Measurements from ENCODE around the gene PKDREJ.
"Not testable (repeated sequence)": the region's sequence is repeated elsewhere in the genome, so short reads cannot be mapped to it uniquely, and the experiment has no call there.

The PKDREJ gene

GRCh38 chr22:46263216-46263590 is at the start of gene PKDREJ:
TSS of gene PKDREJ (minus strand) at chr22:46263343. CDS start at chr22:46263322, 21 bp downstream.
- peaks cover 4% of the 10 kb centered on the region for H3K4me1 Mint-ChIP-seq (ENCODE audit: low read depth)
- H3K27me3 Mint-ChIP-seq (ENCODE audit: low read depth) = peaks cover 79% of the 10 kb centered on the region
- H3K36me3 Mint-ChIP-seq (ENCODE audit: low read depth) = peaks cover 9% of the 10 kb centered on the region
- peak within 1 kb of the TSS; percentile 62 for H3K4me3 Mint-ChIP-seq
- no peak within 1 kb of the TSS for H3K27ac Mint-ChIP-seq
- peaks cover 13% of the 10 kb centered on the region for H3K9me3 Mint-ChIP-seq

- not testable (repeated sequence) for H3K9me3 Mint-ChIP-seq; H3K4me1 Mint-ChIP-seq (ENCODE audit: low read depth); H3K27ac Mint-ChIP-seq; H3K4me3 Mint-ChIP-seq; H3K27me3 Mint-ChIP-seq (ENCODE audit: low read depth)
- H3K36me3 Mint-ChIP-seq (ENCODE audit: low read depth) = peaks cover 40% of the 10 kb centered on the region
These were observed 49.7 kb upstream of the PKDREJ start for GRCh38 chr22:46312848-46313247.

GRCh38 chr22:46312056-46312455 is 48.9 kb upstream of the PKDREJ start:
- no peak overlapping the region for H3K4me3 Mint-ChIP-seq
- H3K27ac Mint-ChIP-seq = no peak overlapping the region
- no peaks in the 10 kb centered on the region for H3K27me3 Mint-ChIP-seq (ENCODE audit: low read depth)
- H3K9me3 Mint-ChIP-seq = no peaks in the 10 kb centered on the region
- H3K36me3 Mint-ChIP-seq (ENCODE audit: low read depth) = peaks cover 33% of the 10 kb centered on the region
- H3K4me1 Mint-ChIP-seq (ENCODE audit: low read depth) = peaks cover 8% of the 10 kb centered on the region

- H3K4me1 Mint-ChIP-seq (ENCODE audit: low read depth) = peaks cover 11% of the 10 kb centered on the region
- H3K9me3 Mint-ChIP-seq = no peaks in the 10 kb centered on the region
- no peak overlapping the region for H3K4me3 Mint-ChIP-seq
- peaks cover 25% of the 10 kb centered on the region for H3K36me3 Mint-ChIP-seq (ENCODE audit: low read depth)
- no peaks in the 10 kb centered on the region for H3K27me3 Mint-ChIP-seq (ENCODE audit: low read depth)
- H3K27ac Mint-ChIP-seq = no peak overlapping the region
These were observed 46.5 kb upstream of the PKDREJ start for GRCh38 chr22:46309526-46310085.

GRCh38 chr22:46308283-46308988 is 45.3 kb upstream of the PKDREJ start:
- Mint-ChIP-seq H3K9me3 (no peaks in the 10 kb centered on the region), H3K4me3 (no peak overlapping the region), H3K27ac (no peak overlapping the region), H3K4me1 (ENCODE audit: low read depth) (peaks cover 16% of the 10 kb centered on the region), H3K36me3 (ENCODE audit: low read depth) (peaks cover 28% of the 10 kb centered on the region), H3K27me3 (ENCODE audit: low read depth) (no peaks in the 10 kb centered on the region)

- H3K36me3 Mint-ChIP-seq (ENCODE audit: low read depth) = peaks cover 36% of the 10 kb centered on the region
- no peaks in the 10 kb centered on the region for H3K27me3 Mint-ChIP-seq (ENCODE audit: low read depth)
- peaks cover 37% of the 10 kb centered on the region for H3K4me1 Mint-ChIP-seq (ENCODE audit: low read depth)
- no peak overlapping the region for H3K4me3 Mint-ChIP-seq
- no peaks in the 10 kb centered on the region for H3K9me3 Mint-ChIP-seq
- H3K27ac Mint-ChIP-seq = peak overlapping the region; percentile 7
These were observed 40.3 kb upstream of the PKDREJ start for GRCh38 chr22:46303347-46303965.

GRCh38 chr22:46300491-46300890 is 37.3 kb upstream of the PKDREJ start:
- no peaks in the 10 kb centered on the region for H3K27me3 Mint-ChIP-seq (ENCODE audit: low read depth)
- H3K9me3 Mint-ChIP-seq = no peaks in the 10 kb centered on the region
- peak overlapping the region; percentile 16 for H3K27ac Mint-ChIP-seq
- peak overlapping the region; percentile 68 for H3K4me3 Mint-ChIP-seq
- H3K36me3 Mint-ChIP-seq (ENCODE audit: low read depth) = peaks cover 34% of the 10 kb centered on the region
- H3K4me1 Mint-ChIP-seq (ENCODE audit: low read depth) = peaks cover 46% of the 10 kb centered on the region

GRCh38 chr22:46299101-46299500 is 36.0 kb upstream of the PKDREJ start:
- Mint-ChIP-seq H3K9me3 (no peaks in the 10 kb centered on the region), H3K27ac (peak overlapping the region; percentile 56), H3K4me1 (ENCODE audit: low read depth) (peaks cover 49% of the 10 kb centered on the region), H3K4me3 (peak overlapping the region; percentile 93), H3K27me3 (ENCODE audit: low read depth) (no peaks in the 10 kb centered on the region), H3K36me3 (ENCODE audit: low read depth) (peaks cover 33% of the 10 kb centered on the region)

GRCh38 chr22:46297151-46297812 is 34.1 kb upstream of the PKDREJ start:
- Mint-ChIP-seq H3K4me3 (peak overlapping the region; percentile 93), H3K27me3 (ENCODE audit: low read depth) (no peaks in the 10 kb centered on the region), H3K27ac (peak overlapping the region; percentile 76), H3K4me1 (ENCODE audit: low read depth) (peaks cover 37% of the 10 kb centered on the region), H3K36me3 (ENCODE audit: low read depth) (peaks cover 34% of the 10 kb centered on the region), H3K9me3 (peaks cover 3% of the 10 kb centered on the region)

GRCh38 chr22:46296257-46297150 is 33.4 kb upstream of the PKDREJ start, which contains the start of gene GTSE1:
TSS of gene GTSE1 (plus strand) at chr22:46296870. CDS start at chr22:46297401, 531 bp downstream.
- Mint-ChIP-seq H3K4me3 (peak within 1 kb of the TSS; percentile 93), H3K9me3 (peaks cover 4% of the 10 kb centered on the region), H3K27me3 (ENCODE audit: low read depth) (no peaks in the 10 kb centered on the region), H3K4me1 (ENCODE audit: low read depth) (peaks cover 37% of the 10 kb centered on the region), H3K27ac (peak within 1 kb of the TSS; percentile 94), H3K36me3 (ENCODE audit: low read depth) (peaks cover 38% of the 10 kb centered on the region)

GRCh38 chr22:46295277-46295971 is 32.3 kb upstream of the PKDREJ start:
- H3K9me3 Mint-ChIP-seq = peaks cover 4% of the 10 kb centered on the region
- peak overlapping the region; percentile 80 for H3K27ac Mint-ChIP-seq
- H3K4me1 Mint-ChIP-seq (ENCODE audit: low read depth) = peaks cover 34% of the 10 kb centered on the region
- peak overlapping the region; percentile 88 for H3K4me3 Mint-ChIP-seq
- H3K36me3 Mint-ChIP-seq (ENCODE audit: low read depth) = peaks cover 37% of the 10 kb centered on the region
- no peaks in the 10 kb centered on the region for H3K27me3 Mint-ChIP-seq (ENCODE audit: low read depth)

- Mint-ChIP-seq H3K4me1 (ENCODE audit: low read depth) (peaks cover 35% of the 10 kb centered on the region), H3K27me3 (ENCODE audit: low read depth) (no peaks in the 10 kb centered on the region), H3K36me3 (ENCODE audit: low read depth) (peaks cover 40% of the 10 kb centered on the region), H3K4me3 (peak overlapping the region; percentile 88), H3K27ac (peak overlapping the region; percentile 80), H3K9me3 (peaks cover 4% of the 10 kb centered on the region)
These were observed 31.6 kb upstream of the PKDREJ start for GRCh38 chr22:46294784-46295183.

- peaks cover 32% of the 10 kb centered on the region for H3K36me3 Mint-ChIP-seq (ENCODE audit: low read depth)
These were observed 30.6 kb upstream of the PKDREJ start for GRCh38 chr22:46293577-46294260.

More at GRCh38 chr22:46293577-46294260, 30.6 kb upstream of the PKDREJ start:
- Mint-ChIP-seq H3K4me3 (no peak overlapping the region), H3K27me3 (ENCODE audit: low read depth) (no peaks in the 10 kb centered on the region), H3K4me1 (ENCODE audit: low read depth) (peaks cover 26% of the 10 kb centered on the region), H3K27ac (no peak overlapping the region), H3K9me3 (peaks cover 4% of the 10 kb centered on the region)

All from T-helper 1 cell treated with Interleukin-12 subunit alpha and Interleukin-12 subunit beta and Interleukin-4 antibody, amounts not matched to agents 30 μg/mL and 1 μg/mL, for 36 hours (primary cell).